Endodermal cell (in vitro differentiated cells): ENCODE data around the gene ZNF655. TPM values are rescaled to one million over a fixed set of nuclear protein-coding genes. Genes with fewer than 3 reads are reported as not detected.

Experiments
- DNase-seq: peaks from one replicate; pipeline ENCODE4 v3.0.0-alpha.2; 2017
- H3K27ac ChIP-seq: 2 replicates; pipeline ENCODE4 v1.5.1; 2013; ENCODE audit warnings: mild to moderate bottlenecking, low read depth, low read length, moderate library complexity
- H3K27me3 ChIP-seq: 2 replicates; pipeline ENCODE4 v1.6.1; 2013; ENCODE audit warnings: mild to moderate bottlenecking, low read length, moderate library complexity; ENCODE audit not compliant: insufficient read depth, control insufficient read depth, poor library complexity, severe bottlenecking
- H3K36me3 ChIP-seq: 2 replicates; pipeline ENCODE4 v1.7.0; 2013; ENCODE audit warnings: mild to moderate bottlenecking, low read length, moderate library complexity; ENCODE audit not compliant: control insufficient read depth, insufficient read depth
- H3K4me1 ChIP-seq: one replicate; pipeline ENCODE4 v1.7.0; 2013; ENCODE audit warnings: low read length; ENCODE audit not compliant: control insufficient read depth, insufficient read depth
- H3K4me3 ChIP-seq: 2 replicates; pipeline ENCODE4 v1.5.1; 2013; ENCODE audit warnings: mild to moderate bottlenecking, low read length, moderate library complexity
- H3K9ac ChIP-seq: 2 replicates; pipeline ENCODE4 v1.6.1; 2013; ENCODE audit warnings: mild to moderate bottlenecking, low read length, moderate library complexity; ENCODE audit not compliant: poor library complexity, severe bottlenecking; ENCODE audit errors: extremely low read depth
- H3K9me3 ChIP-seq: 2 replicates; pipeline ENCODE4 v1.6.1; 2013; ENCODE audit warnings: mild to moderate bottlenecking, low read length, moderate library complexity; ENCODE audit not compliant: control insufficient read depth
- H3K27ac Mint-ChIP-seq: 2 replicates; pipeline ENCODE4 v1.8.0; 2020; ENCODE audit warnings: mixed read lengths
- H3K27me3 Mint-ChIP-seq: 2 replicates; pipeline ENCODE4 v1.8.0; 2021; ENCODE audit warnings: mild to moderate bottlenecking, mixed read lengths; ENCODE audit not compliant: insufficient read depth
- H3K36me3 Mint-ChIP-seq: 2 replicates; pipeline ENCODE4 v1.8.0; 2020; ENCODE audit warnings: low read depth, mixed read lengths
- H3K4me1 Mint-ChIP-seq: 2 replicates; pipeline ENCODE4 v1.8.0; 2020; ENCODE audit warnings: mixed read lengths
- H3K4me3 Mint-ChIP-seq: 2 replicates; pipeline ENCODE4 v1.8.0; 2020; ENCODE audit warnings: mild to moderate bottlenecking, moderate library complexity, mixed read lengths
- H3K9me3 Mint-ChIP-seq: 2 replicates; pipeline ENCODE4 v1.8.0; 2020; ENCODE audit warnings: mild to moderate bottlenecking, mixed read lengths
- WGBS, 2 experiments: methylation state at CpG; one replicate each; pipeline versions ENCODE4 v1.1.5 to v1.1.7; 2013; ENCODE audit warnings: missing lambda C conversion rate in 2 of 2, mixed read lengths in 1 of 2; ENCODE audit not compliant: insufficient coverage in 1 of 2, insufficient read length in 1 of 2; 5-methylcytosine and 5-hydroxymethylcytosine counted together
- total RNA-seq, 2 donors: library from RNA; stranded (reverse); fragmentation: NEBNext Ultra II Directional in 1 of 2; extraction: Animal tissue kit (Norgen Biotek cat#: 25700) in 1 of 2; gene quantifications; 2 replicates in 1 of 2; 3 replicates in 1 of 2; pipeline ENCODE4 v1.2.1, GENCODE V29; 2021
- TF ChIP-seq, protein P1 (sequence below): fragments of 200-600 bp; sonication (generic); conservative IDR thresholded peaks from 2 replicates; pipeline ENCODE4 v1.5.0; 2021; ENCODE audit warnings: antibody characterized with exemption, mild to moderate bottlenecking

The ZNF655 gene
- total RNA-seq, 2 donors from 2014 or later = 57.0 to 58.2 TPM

- no peak for DNase-seq
- TF ChIP-seq, protein P1, sequence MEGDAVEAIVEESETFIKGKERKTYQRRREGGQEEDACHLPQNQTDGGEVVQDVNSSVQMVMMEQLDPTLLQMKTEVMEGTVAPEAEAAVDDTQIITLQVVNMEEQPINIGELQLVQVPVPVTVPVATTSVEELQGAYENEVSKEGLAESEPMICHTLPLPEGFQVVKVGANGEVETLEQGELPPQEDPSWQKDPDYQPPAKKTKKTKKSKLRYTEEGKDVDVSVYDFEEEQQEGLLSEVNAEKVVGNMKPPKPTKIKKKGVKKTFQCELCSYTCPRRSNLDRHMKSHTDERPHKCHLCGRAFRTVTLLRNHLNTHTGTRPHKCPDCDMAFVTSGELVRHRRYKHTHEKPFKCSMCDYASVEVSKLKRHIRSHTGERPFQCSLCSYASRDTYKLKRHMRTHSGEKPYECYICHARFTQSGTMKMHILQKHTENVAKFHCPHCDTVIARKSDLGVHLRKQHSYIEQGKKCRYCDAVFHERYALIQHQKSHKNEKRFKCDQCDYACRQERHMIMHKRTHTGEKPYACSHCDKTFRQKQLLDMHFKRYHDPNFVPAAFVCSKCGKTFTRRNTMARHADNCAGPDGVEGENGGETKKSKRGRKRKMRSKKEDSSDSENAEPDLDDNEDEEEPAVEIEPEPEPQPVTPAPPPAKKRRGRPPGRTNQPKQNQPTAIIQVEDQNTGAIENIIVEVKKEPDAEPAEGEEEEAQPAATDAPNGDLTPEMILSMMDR = no peak
- Mint-ChIP-seq H3K36me3 (peaks cover 56% of the 10 kb centered on the region), H3K4me1 (peaks cover 4% of the 10 kb centered on the region), H3K27ac (no peak overlapping the region), H3K9me3 (no peaks in the 10 kb centered on the region), H3K4me3 (no peak overlapping the region), H3K27me3 (no peaks in the 10 kb centered on the region)
- Histone ChIP-seq H3K9ac (no peak overlapping the region), H3K27me3 (no peaks in the 10 kb centered on the region), H3K27ac (no peak overlapping the region), H3K9me3 (no peaks in the 10 kb centered on the region), H3K4me1 (no peaks in the 10 kb centered on the region), H3K4me3 (no peak overlapping the region), H3K36me3 (peaks cover 68% of the 10 kb centered on the region)
- 97 to 98% methylated on average over 3 of the region's 3 CpGs for WGBS, 2 experiments
Measured at GRCh38 chr7:99571768-99572167, 13.3 kb downstream of the ZNF655 start.

DNA sequence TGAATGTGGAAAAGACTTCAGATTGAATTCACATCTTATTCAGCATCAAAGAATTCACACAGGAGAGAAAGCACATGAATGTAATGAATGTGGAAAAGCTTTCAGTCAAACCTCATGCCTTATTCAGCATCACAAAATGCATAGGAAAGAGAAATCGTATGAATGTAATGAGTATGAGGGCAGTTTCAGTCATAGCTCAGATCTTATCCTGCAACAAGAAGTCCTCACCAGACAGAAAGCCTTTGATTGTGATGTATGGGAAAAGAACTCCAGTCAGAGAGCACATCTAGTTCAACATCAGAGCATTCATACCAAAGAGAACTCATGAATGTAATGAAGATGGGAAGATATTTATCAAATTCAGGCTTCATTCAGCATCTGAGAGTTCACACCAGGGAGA is 14.8 kb downstream of the ZNF655 start:
- H3K4me3 ChIP-seq = no peak overlapping the region
- no peak overlapping the region for H3K27ac ChIP-seq
- peaks cover 51% of the 10 kb centered on the region for H3K36me3 Mint-ChIP-seq
- peaks cover 60% of the 10 kb centered on the region for H3K36me3 ChIP-seq
- no peaks in the 10 kb centered on the region for H3K9me3 ChIP-seq
- no peak for DNase-seq
- no peak overlapping the region for H3K9ac ChIP-seq
- peaks cover 4% of the 10 kb centered on the region for H3K4me1 Mint-ChIP-seq
- no peaks in the 10 kb centered on the region for H3K4me1 ChIP-seq
- TF ChIP-seq, protein P1 = no peak
- no peaks in the 10 kb centered on the region for H3K27me3 ChIP-seq
- WGBS, 2 experiments = 78% methylated on average over 1 of the region's 1 CpG; no CpG with 5 or more reads in 1 of the 2 experiments
- H3K9me3 Mint-ChIP-seq = no peaks in the 10 kb centered on the region
- H3K27ac Mint-ChIP-seq = no peak overlapping the region
- no peak overlapping the region for H3K4me3 Mint-ChIP-seq
- H3K27me3 Mint-ChIP-seq = no peaks in the 10 kb centered on the region

DNA sequence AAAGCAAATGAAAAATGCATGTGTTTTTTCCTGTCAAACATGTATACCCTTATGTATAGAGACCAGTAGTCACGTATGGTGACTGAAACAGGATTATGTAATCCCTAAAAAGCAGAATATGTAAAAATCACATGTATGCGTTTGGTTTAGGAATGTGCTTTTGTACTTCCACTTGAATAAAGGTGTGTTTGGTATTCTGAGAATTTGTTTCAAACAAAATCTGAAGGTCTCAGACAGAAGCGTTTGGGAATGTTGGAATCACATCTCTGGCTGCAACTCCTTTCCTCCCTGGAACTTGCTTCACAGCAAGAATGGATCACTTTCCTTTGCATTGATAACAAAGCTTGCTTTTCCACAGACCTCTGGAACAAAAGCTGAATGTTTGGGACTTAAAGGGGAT is 17.8 kb downstream of the ZNF655 start:
- Histone ChIP-seq H3K36me3 (peaks cover 33% of the 10 kb centered on the region), H3K27ac (no peak overlapping the region), H3K4me1 (no peaks in the 10 kb centered on the region), H3K9me3 (no peaks in the 10 kb centered on the region), H3K27me3 (no peaks in the 10 kb centered on the region), H3K9ac (no peak overlapping the region), H3K4me3 (no peak overlapping the region)
- Mint-ChIP-seq H3K27ac (no peak overlapping the region), H3K36me3 (peaks cover 31% of the 10 kb centered on the region), H3K4me1 (peaks cover 4% of the 10 kb centered on the region), H3K4me3 (no peak overlapping the region), H3K27me3 (no peaks in the 10 kb centered on the region), H3K9me3 (no peaks in the 10 kb centered on the region)
- DNase-seq = no peak
- WGBS, 2 experiments = 84 to 91% methylated on average over 3 of the region's 3 CpGs
- TF ChIP-seq, protein P1 = no peak
